Cerebellar cortex (tissue), 1 donor: Measurements from ENCODE around the gene SKOR2.

Experiments
- DNase-seq: peaks from one replicate; pipeline ENCODE4 v3.0.0-alpha.2; 2015; ENCODE audit warnings: low spot score

SKOR2 gene

DNA sequence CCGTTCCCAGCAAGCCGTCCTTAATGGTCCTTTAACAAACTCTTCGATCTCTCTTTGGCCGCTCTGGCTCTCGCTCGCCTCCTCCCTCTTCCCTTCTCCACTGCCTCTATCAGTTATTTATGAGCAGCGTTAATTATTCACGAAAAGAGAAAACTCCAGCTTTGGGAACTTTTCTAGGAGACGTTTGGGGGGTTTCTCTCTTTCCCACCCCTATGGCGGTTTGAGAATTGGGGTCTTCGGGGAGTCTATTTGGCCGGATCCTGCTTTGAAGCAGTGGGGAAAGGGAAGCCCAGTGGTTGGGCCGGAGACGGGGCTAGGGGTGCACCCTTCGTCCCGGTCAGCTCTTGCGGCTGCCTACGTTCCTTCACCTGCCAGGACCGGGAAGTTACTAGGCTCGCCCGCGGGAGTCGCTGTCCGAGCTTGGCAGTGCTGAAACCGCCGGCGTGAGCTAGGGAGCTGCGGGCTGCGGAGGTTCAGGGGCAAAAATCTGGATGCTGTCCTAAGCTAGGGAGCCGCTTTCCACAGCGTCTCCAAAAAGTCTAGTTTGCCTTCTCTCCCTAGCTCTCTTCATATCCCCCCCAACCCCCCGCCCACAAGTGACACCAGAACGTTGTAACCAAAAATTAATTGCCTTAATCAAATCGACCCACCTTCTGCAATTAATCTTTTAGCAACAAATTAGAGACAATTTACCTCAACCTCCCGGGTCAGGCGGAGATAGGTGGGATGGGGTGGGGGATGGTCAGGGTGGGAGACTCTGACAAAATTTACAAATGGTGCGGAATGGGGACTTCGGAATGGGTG lies 8.9 kb upstream of the SKOR2 start:
- DNase-seq, result peak; percentile 5

DNA sequence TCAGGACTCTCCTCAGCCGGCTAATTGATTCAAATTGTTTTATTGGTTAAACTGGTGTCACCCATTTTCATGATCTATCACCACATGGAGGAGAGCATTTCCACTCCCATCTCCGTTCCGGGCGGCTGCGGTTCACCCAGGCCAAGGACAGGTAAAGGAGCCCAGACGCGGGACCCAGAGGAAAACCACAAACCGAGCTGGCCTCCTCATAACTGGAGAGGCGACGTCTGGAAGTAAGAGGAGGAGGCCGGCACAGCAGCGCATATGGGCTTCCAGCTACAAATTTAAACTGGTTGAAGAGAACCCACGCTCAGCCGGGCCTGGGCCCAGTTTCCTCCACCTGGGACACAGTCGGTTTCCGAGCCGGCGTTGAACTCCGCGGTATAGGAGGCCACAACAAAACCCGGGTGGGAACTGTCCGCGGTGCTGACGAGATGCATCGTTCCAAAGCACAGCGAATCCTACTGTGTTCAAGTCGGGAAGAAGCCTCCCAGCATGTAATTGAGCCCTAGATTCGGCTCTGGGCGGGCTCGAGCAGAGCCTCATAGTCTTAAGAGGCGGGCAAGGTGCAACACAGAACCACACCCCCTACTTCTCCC lies 3.0 kb upstream of the SKOR2 start:
- no peak for DNase-seq

DNA sequence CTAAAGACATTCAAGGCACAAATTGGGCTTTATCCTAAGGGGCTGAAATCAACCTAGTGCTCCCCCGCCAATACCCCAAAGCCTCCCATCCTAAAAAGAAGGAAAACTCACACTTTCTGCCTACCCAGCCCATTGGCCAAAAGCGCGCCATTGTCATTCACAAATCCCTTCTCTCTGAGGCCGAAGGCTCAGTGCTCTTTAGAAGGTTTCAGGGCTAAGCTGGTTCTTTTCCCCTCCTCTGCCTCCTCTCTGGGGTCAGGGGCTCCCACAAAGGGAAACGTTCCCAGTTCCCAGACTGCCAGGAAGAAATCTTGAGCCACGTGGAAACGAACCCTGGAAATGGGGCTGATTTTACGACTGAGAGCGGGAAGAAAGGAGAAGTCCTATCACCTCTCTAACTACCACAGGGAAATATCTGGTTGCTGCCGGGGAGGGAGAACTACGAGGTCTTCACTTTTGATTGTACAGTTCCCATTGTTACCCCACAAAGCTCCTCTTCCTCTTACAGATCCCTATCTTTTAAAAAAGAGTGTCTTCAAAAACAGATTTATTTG lies 1.7 kb upstream of the SKOR2 start:
- no peak for DNase-seq

DNA sequence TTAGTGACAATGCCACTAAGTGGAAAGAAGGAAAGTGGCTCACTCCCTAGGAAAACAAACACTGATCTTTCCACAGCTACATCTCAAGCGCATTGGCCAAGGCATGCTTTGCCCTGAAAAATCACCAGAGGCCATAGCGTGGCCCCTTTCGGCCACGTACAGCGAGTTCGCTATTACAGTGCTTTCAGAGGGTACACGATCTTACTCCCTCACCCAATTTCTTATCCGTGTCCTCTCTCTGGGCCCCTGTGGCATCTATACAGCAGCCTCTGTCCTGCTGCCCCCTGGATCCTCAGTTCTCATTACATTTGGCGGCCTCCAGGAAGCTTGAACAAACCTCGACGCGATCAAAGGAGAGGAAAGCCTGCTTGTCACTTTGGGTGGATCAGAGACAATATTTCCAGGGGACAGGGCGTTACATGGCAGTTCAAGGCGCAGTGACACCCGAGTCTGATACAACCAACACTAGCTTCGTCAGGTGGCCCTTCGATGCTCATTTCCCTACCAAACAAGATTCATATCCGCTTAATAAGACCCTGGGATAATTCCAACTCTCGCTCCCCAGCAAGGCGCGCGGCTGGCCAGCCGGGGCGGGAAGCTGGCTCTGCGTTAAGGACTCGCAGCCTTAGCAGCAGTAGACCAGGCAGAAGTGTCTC lies 941 bp downstream of the SKOR2 start:
- no peak for DNase-seq

DNA sequence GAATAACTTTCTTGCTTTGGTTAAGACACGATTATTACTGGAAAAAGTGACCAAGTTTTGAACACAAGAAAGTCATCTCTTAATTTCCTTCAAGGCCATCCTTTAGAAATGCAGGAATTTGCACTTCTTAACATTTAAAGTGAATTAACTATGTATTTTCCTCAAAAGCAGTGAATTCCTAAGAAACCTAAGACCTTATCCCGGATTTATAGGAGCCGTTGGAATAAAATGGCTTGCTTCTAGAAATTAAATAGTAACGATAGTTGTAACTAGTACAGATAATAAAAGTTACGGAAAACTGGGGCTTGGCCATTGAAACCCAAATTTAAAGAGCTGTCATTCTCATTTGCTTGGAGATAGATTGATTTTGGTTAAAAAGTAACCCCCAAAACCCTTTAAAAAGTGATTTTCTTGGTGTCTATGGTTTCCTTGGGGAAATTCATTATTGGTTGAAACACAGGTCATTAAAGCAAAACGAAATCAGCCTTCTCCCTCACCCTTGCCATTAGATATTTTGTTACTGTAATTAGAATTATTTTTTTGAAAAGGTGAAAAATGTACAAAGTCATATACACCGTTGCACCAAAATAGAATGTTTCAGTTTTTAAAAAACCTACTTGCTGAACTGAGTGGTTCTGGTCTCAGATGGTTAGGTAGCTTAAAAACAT lies 2.0 kb downstream of the SKOR2 start:
- no peak for DNase-seq

DNA sequence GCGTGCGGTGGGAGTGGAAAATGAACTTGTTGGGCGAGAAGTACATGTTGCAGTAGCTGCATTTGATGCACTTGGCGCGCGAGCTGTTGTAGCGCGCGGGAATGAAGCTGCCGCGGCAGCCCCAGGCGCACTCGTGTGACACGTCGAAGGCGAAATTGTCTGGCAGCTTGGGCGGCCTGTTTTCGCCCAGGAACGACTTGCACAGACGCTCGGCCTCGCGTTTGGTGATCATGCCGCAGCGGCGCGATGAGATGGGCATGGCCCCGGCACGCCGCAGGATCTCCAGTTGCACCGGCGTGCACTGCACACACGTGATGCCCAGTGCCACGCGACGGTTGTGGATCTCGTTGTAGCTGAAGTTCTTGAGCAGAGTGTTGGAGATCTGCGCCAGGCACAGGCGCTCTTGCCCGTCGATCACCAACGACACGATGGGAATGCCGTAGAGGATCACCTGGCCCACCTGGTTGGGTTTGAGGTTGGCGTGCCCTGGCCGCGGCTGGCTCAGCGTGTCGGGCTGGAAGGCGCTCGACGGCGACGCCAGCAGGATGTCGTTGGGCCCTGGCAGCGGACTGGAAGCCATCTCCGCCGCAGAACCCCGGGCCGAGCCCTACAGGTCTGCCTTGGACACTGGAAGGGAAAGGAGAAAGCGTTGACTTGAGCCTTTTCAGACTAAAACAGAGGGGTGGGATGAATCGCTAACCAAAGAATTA lies 2.7 kb downstream of the SKOR2 start:
- no peak for DNase-seq

DNA sequence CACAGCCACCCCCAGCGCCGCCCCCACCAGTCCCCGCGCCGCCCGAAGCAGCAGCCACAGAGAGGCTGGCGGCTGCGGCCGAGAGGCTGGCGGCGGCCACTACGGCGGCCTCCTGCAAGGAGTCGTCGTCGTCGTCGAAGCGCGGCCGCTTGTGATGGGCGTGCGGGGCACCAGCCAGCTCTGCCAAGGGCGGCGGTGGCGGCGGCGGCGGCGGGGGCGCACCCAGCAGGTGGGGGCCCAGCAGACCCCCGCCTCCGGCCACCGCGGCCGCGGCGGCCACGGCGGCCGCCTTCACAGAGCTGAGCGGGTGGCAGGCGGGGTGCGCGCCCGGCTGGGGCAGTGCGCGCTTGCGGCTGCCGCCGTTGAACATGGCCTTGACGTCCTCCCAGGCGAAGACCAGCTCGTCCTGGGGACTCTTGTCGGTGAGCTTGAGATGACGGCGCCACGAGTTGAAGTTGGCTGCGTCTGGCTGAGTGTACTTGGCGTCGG lies 3.3 kb downstream of the SKOR2 start:
- no peak for DNase-seq

DNA sequence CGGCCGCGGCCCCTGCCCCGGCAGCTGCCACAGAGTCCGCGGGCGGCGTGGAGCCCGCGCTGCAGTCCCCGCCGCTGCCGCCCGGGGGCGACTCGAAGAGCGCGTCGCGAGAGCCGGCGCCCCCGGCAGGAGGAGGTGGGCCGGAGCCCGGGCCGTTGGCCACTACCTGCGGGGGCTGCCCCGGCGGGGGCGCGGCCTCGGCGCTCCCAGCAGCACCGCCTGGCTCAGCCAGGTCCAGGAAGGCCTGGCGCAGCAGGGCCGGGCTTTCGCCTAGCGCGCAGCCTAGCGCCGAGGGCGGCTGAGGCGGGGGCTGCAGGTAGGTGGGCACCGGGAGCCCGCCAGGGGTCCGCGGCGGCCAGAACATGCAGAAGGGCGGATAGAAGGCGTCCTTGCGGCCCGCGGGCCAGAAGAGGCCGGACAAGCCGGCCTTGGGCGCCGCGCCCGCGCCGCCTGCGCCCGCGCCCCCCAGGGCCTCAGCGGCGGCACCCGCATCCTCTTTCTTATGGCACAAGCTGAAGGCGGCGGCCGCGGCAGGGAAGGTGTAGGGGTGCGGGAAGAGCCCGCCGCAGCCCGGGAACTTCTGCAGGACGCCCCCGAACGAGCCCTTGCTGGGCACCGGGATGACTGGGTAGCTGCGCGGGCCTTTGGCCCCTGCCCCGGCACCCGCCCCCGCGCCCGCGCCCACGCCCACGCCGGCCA lies 3.9 kb downstream of the SKOR2 start:
- DNase-seq, result no peak

DNA sequence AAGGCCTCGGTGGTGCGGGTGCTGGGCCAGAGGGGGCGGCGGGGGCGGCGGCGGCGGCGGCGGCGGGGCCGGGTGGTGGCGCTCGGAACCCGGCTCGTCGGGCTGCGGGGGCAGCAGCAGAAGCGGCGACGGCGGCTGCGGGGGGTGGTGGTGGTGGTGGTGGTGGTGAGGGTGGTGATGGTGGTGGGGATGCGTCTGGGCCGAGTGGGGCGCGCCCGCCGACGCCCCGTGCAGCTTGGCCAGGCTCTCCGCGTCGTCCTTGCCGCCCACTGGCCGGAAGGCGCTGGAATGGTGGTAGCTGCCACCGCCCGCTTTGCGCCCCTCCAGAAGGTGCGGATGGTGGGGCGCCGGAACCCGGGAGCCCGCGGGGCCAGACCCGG lies 4.4 kb downstream of the SKOR2 start:
- DNase-seq, result no peak

DNA sequence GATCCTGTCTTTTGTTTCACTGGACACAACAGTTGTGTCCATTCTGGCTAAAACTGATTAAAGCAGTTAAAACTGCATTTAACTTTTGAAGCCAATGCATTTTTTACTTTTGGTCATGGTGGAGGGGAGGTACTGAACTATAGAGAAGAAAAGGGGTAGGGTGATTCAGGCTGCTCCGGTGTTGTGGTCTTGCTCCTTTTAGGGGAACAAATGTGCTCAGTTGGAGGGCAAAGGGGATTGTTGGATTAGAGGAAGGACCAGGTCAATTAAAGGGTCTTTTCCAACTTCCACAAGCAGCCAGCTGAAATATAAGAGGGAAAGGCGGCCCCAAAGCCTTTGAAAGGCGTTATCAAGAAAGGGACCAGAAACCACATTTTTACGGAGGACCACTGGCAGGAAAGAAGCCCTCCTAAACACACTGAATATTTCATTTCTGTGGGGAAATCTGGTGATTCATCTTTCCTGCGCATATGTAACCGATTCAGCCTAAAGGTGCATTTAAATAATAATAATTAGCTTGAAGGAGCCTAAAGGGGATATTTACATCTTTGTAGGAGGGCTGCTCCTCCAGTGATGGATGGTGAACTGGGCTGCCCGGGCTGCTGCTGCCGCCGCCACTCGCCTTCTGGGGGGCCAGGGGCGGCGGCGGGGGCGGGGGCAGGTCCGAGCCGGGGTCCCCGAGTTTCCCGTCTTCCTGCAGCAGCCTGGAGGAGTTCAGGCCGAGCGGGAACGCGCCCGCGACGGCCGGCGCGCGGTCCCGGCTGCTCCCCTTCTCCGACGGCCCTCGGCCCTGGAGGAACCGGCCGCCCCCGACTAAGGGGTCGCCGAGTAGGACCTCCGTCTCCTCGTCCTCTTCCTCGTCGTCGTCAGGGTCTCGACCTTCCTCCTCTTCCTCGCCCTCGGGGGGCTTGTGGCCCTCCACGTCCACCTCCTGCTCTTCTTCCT lies 5.2 kb downstream of the SKOR2 start:
- no peak for DNase-seq

DNA sequence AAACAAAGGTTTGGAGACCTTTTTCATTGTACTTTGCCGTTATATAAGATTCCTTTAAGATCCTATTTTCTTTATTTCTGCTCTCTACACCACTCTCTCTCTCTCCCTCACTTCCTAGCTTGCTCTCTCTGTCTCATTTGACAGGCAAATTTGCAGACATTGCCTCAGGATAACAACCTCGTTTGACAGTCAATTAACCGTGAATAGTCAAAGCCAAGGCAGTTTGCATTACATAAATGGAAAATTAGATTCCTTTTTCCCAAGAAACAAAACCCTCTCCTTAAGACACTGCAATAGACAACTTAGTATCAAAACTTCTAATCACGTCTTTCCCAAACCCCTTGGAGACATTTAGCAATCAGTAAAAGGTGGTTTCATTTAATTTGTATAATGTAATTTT lies 7.4 kb downstream of the SKOR2 start:
- DNase-seq, result no peak

DNA sequence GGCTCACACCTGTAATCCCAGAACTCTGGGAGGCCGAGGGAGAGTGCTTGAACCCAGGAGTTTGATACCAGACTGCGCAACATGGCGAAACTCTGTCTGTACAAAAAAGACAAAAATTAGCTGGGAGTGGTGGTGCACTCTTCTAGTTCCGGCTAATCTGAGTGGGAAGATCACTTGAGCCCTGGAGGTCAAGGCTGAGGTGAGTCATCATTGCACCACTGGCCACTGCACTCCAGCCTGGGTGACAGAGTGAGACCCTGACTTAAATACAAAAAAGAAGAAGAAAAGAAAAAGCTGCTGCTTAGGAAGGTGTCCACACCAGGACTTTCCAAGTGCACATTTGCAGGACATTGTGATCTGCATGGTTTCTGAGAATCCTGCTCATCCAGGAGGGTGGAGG lies 16.4 kb downstream of the SKOR2 start:
- no peak for DNase-seq

DNA sequence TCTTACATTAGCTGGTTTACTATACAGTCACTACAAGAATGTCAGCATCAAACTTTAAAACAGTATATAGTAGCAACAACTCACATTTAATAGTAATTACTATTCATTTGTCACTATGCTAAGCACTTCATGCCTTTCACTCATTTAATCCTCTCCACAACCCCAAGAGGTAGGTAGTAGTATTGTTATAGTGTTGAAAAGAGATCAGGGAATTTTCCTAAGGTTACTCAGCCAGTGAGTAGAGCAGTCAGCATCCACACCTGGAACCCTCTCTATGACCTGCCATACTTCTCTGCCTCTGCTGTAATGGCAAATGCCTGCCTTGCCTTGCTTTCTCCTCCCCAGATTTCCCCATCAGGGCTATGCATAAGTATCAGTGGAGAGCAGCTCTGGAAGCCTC lies 24.8 kb downstream of the SKOR2 start:
- DNase-seq, result no peak

DNA sequence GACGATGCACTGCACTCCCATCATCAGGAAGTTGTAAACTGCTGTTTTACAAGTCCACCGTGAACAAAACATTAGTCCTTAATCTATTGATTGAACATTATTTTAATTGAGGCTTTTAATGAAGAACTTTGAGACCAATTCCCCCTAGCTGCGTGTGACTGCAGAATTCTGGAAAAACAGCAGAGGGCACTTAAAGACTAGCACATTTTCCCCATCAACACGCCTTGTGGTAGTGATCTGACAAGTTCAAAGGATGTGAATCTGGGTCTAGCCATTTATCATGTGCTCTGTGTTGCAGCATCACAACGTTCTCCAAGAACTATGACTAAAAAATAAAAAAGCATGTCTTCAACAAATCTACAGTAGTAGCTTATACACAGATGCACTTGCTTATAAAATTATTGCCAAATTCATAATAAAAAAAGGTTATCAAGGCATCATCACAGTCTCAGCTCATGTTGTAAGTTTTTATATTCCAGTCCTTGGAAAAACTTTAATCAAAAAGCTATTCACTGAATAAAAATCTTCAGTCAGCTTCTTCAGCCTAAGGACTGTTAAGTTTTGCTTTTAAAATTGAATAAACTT lies 35.8 kb downstream of the SKOR2 start:
- peak; percentile 56 for DNase-seq

DNA sequence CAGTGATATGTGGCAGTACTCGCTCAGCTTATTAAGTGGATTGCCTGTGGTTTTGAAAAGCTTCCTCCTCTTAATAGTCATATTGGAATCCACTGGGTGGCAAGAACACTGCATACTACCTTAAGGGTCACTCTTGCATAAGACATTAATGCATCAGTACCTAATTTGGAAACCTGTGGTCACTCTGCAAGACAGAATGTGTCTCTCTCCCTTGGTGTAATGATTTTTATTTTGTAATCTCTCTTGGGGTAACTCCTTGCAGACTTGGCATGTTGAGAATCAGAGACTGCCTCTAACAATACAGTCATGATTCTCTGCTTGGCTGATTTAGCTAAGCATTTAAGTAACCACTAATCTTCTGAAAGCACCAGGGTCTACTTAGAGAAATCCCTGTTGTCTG lies 42.3 kb downstream of the SKOR2 start:
- no peak for DNase-seq

DNA sequence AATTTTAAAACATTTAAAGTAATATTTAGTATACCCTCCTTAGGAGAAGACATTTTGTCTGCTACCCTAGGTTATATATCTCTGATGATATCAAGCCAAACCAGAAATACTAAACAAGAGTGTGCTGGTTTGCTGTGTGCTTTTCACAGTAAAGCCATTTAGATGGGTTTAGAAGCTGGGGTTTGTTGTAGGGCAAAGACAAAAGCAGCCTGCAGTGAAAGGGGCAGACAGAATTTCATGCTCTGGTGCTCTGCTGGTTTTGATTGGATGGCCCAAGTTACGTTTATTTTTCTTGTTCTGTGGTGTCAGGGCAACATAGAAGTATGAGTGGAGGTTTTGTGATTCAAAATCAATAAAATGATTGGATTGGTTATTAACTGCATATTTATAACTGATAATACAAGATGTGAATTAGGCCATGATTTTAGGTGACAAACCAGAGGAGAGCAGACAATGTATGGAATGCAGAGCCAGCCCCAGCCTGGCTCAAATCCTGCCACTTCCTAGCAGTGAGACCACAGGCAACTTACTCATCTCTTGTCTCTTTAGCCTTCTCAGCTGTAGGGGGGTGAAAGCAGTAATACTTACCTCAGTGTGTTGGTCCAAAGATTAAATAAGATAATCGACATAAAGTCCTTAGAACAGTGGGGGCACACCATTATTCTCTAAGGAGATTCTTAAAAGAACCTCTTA lies 44.4 kb downstream of the SKOR2 start:
- DNase-seq, result no peak

DNA sequence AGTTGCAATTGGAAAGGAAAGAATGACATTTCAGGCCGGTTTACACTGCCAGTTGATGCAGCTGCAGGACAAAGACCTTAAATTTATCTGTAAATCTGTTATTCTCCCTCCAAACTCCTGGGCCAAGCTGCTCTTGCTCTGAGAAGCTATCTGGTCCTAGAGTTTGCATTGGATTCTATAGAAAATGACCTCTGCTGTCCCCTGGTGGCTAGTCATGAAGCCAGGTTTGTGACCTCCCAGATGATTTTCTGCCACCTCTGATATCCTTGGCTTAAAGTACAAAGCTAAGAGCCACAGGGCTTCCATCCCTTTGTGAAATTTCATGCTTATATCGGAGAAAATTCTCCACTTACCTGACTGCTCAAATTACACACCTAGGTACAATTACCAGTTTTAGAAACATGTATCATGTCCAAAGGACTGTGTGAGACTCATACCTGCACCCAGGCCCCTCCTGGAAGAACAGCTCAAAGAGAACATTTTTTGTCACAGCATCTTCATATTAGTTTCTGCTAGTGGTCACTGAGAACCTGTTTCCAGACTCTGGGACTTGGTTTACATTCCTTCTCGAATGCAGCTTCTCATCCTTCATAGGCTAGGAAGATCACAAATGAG lies 46.4 kb downstream of the SKOR2 start:
- peak; percentile 77 for DNase-seq

DNA sequence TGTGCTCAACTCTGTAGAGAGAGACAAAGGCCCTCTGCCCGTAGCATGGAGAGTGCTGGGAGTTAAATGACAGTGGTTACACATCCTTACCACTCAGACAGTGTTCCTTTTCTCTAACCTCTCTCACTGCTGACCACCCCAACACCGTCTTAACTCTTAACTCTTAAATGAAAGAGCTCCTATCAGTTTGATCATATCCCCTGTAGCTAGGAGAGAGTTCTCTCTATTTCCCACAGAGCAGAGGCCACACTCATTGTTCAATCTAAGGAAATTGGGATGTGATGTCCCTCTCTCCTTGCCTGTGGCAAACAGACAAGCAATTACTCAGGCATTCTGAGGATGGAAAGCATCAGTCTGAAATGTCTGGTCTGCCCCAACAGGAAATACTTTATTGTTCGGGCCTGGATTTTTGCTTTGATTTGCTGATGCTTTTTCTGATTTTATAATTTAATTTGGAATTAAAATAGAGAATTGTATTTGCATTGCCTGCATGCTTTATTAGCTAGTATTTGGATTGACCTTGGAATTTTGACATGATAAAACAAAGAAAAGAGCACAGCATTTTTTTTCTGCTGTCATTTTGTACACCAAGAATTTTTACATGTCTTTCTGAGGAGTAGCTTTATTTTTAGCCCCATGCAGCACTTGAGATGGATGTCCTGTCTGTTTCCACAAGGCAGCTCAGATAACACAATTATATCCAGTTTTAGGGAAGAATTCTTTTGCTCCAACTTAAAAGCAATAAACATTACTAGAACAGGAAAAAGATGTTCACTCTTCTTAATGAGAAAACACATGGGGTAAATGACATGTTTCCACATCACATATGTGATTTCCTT lies 47.6 kb downstream of the SKOR2 start:
- DNase-seq, result no peak
